GM19328 (cell line): ENCODE data around the gene SLU7.
"Not testable (repeated sequence)": the region's sequence is repeated elsewhere in the genome, so short reads cannot be mapped to it uniquely, and the experiment has no call there.

Source experiments
- ATAC-seq: cut with Tn5 transposase; IDR thresholded peaks from one replicate; pipeline ENCODE4 v1.9.1; 2021; ENCODE audit warnings: mild to moderate bottlenecking, moderate library complexity; ENCODE audit not compliant: unreplicated experiment

SLU7 gene

DNA sequence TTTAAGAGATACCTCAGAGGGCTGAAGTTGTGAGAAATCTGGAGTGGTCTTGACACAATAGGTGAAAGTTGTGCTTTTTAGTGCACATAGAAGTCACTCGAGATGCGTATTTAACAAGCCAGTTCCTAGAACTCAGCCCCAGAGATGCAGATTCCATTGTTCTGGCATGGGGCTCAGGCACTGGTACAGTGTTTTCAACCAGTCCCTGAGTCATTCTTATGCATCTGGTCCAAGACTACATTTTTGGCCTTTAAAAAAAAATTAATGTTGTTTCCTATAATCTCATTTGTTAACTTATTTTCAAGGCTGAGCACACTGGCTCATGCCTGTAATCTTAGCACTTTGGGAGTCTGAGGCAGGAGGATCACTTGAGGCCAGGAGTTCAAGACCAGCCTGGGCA is 32.4 kb upstream of the SLU7 start:
- no peak for ATAC-seq

- ATAC-seq, result peak; percentile 47
These were observed 31.5 kb upstream of the SLU7 start for GRCh38 chr5:160450164-160450932.

DNA sequence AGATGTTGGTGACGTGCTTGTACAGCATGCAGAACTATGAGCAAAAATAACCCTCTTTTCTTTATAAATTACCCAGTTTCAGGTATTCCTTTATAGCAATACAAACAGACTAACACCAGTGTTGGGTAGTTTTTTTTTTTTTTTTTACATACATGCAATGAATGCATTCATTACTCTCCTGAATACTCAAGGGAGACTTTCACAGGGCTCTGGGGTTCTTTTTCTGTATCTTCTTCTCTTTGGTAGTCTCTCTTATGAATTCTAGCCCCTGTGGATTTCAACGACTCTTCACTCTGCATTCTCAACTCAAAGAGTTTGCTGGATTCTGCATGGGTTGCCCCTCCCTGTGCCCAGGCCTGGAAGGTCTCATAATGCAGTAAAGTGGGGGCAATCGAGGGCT is 30.6 kb upstream of the SLU7 start:
- ATAC-seq, result no peak

DNA sequence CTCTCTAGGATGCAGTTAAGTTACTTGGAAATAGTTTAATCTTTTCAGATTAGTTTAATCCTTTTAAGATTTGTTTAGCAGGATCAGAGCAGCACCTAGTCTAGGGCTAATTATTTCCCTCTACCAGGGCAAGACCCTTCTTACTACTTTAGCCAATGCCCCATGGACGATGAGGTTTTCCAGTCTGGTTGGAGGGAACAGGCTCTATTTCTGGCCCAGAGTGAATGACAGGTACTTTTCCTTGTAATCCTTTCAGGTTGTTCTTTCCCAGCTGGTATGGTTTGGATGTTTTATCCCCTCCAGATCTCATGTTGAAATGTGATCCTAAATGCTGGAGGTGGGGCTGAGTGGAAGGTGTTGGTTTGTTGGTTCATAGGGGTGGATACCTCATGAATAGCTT is 30.0 kb upstream of the SLU7 start:
- no peak for ATAC-seq

- no peak for ATAC-seq
These were observed 26.9 kb upstream of the SLU7 start for GRCh38 chr5:160445751-160446150.

DNA sequence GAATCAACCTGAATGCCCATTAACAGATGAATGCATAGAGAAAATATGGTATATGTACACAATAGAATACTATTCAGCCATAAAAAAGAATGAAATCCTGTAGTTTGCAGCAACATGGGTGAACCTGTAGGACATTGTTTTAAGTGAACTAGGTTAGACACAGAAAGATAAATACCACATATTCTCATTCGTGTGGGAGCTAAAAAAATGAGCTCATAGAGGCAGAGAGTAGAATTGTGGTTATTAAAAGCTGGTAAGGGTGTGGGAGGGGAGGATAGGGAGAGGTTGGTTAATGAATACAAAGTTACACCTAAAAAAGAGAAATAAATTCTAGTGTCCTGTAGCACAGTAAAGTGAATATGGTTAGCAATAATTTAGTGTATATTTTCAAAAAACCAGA is 26.3 kb upstream of the SLU7 start:
- no peak for ATAC-seq

GRCh38 chr5:160444407-160444806 is 25.5 kb upstream of the SLU7 start:
- no peak for ATAC-seq

DNA sequence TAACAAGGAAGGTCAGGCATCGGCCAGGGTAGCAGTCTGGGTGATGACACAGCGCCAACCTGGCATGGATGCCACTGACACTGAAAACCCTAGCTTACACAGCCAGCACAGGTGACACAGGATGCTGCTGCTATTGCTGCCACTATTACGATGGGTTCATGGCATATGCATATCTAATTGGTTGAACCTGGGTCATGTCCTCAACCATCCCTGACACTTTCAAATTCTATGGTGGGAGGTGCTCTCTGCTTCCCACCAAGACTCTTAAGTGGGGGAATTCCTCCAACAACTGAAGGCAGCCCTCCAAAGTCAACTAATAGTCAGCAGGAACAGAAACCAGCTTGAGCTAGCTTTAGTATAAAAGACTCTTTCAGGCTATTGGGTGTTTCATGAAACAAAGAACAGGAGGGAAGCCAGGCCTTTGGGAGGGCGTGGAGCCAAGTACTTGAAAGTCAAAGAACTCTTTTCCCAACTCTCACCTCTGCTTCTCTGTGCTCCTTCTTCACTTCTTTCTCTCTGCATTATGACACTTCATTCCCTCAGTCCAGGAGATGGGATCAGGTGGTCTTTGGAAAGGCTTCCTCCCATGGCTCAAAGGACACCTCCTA is 24.0 kb upstream of the SLU7 start:
- no peak for ATAC-seq

DNA sequence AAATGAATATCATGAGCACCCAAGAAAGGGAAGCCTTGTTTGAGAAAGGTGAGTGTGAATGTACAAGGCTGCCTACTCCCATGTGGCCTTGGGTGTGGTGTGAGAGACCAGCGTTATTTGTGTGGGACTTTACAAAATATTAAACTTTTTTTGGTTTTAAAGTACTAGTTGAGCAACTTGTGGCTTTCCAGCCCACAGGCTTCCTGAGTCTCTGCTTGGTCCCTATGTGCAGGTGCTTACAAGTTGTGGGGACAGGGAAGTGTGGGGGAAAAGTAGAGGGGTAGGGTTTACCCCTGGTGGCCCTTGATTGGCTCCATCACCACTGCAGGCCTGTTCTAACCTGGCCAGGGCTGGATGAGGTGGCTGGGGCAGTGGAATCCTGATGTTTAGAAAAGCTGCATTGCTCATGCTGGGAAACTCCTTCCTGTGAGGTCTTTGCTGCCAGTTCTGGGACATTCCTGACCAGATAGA is 22.5 kb upstream of the SLU7 start:
- ATAC-seq, result peak; percentile 15

DNA sequence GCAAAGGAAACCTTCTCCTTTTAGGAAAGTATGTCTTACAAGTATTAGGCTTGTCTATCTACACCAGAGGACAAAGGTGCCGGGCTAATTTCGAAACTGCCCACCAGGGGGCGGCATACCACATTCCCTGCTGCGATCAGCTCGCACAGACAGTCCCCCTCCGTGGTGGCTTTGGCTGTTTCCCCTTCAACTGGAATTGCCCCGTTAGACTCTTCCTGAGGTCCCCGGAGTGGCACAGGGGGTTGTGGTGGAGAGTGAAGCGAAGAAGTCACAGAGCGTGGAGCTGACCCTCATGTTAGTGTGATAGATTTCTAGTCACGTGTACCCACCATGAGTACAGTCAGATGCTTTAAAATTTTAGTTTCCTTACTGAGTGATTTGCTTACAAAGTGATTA is 20.3 kb upstream of the SLU7 start:
- peak; percentile 52 for ATAC-seq

- ATAC-seq, result peak; percentile 24
These were observed 19.7 kb upstream of the SLU7 start for GRCh38 chr5:160438316-160439204.

DNA sequence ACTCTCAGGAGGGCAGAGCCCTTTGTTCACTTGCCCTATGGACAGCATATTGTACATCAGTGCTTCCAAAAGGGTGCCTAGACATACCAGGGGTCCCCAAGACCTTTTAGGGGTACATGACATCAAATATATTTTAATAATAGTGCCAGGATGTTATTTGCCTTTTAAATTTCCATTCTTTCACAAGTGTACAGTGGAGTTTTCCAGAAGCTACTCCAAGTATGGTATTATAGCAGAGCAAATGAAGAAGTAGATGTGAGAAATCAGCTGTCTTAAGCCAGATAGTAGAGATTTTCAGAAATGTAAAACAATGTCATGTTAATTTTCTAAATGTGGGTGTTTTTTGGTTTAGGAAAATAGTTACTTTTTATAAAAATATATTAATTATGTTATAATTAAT is 18.4 kb upstream of the SLU7 start:
- no peak for ATAC-seq

DNA sequence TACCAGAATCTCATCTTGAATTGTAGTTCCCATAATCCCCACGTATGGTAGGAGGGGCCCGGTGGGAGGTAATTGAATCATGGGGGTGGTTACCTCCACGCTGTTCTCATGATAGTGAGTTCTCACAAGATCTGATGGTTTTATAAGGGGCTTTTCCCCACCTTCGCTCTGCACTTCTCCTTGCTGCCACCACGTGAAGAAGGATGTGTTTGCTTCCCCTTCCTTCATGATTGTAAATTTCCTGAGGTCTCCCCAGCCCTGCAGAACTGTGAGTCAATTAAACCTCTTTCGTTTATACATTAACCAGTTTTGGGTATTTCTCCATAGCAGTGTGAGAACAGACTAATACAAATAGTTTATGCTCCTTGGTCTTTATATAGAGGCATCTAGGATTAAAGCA is 17.8 kb upstream of the SLU7 start:
- not testable (repeated sequence) for ATAC-seq

DNA sequence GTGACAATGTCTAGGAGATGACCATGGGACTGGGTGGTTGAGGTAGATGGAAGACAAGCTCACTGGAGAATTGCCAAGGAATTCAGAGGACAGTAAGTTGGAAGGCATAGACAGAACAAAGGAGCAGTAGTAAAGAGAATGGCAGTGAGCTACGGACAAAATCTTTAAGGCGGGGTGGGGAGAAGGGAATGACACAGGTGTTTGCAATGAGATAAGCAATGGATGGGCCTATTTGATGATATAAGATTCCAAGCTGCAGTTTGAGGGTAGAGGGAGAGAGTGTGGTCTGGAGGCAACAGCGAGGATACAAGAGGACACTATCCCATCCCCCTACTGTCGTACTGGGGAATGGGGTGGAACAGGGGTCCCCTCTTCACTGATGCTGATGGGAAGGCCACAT is 17.1 kb upstream of the SLU7 start:
- no peak for ATAC-seq

- no peak for ATAC-seq
These were observed 16.7 kb upstream of the SLU7 start for GRCh38 chr5:160435532-160435931.

DNA sequence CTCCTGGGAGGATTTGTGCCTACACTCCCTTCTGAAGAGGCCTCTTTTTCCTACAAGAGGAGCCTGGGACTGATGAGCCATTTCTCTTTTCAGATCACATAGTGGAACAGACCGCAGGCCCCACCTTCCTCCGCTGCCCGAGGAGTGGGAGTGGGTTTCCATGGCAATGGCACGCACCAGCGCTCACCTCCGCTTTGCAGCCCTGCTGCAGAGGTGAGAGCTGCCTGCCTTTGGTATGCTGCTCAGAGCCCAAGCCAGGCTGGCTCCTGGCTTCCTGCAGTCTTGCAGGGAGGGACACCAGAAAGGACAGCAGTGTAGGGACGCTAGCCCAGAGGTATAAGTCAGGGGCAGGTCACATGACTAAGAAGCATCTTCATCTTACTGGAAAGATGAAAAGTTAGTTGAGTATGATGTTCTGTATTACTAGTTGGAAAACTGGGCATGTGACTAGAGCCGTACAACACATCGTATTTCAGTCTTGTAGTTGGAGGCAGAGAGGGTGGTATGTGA is 15.2 kb upstream of the SLU7 start:
- peak; percentile 75 for ATAC-seq

DNA sequence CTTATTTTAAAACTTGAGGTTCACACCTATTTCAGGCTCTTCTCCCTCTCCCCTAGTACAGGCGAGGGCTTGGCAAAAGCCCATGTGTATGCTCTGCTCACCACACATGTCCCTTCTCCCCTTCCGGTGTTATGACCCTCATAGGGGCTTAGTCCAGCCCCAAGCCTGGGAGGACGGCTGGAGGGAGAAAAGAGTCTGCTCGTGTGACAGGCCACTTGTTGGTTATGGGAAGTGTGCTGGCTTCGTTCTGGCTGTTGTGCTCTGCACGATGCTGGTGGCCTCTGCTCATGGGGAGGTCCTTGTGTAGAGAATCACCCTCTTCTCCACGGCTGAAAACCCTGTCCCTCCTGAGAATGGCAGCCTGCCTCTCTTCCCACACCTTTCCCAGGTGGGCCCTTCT is 13.9 kb upstream of the SLU7 start:
- no peak for ATAC-seq

GRCh38 chr5:160432196-160432595 is 13.3 kb upstream of the SLU7 start:
- no peak for ATAC-seq

DNA sequence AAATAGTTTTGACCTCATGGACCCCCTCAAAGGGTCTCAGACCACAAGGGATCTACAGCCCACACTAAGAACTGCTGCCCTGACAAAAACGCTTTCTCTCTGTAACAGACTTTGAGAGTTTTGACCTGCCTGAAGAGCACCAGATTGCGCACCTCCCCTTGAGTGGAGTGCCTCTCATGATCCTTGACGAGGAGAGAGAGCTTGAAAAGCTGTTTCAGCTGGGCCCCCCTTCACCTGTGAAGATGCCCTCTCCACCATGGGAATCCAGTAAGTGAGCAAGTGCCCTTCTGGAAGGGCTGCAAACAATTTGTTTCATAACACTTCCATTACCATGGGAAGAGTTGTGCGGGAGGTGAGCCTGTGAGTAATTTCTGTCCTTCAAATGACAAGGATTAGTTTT is 8.7 kb upstream of the SLU7 start:
- no peak for ATAC-seq

GRCh38 chr5:160423099-160423498 is 4.2 kb upstream of the SLU7 start:
- ATAC-seq, result no peak

DNA sequence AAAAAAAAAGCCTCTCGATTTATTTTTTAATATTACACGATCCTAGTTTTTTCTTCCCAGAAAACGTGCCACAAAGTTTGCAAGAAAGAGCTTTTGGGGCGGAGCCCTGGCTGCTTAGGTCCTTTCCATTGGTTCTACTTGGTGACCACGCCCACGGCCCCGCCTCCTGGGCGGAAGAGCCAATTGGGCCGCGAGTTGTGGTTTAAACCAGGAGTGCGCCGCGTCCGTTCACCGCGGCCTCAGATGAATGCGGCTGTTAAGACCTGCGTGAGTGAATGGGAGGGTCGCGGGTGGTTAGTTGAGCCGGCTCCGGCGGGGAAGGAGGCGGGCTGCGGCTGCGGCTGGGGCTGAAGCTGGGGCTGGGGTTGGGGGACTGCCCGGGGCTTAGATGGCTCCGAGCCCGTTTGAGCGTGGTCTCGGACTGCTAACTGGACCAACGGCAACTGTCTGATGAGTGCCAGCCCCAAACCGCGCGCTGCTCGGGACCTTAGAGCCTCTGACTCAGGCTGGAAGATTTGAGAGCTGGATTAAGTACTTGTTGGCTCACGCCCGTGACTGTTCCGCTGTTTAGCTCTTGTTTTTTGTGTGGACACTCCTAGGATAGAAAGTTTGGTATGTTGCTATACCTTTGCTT is 2.9 kb upstream of the SLU7 start, which contains the start of gene PTTG1:
Gene PTTG1 (plus strand): TSS at position 231 of the 634 bp plus-strand sequence. CDS start 458 bp downstream, outside the sequence.
- peak; percentile 64 for ATAC-seq
